IMR-90 (cell line): ENCODE measurements around the gene PRKN. TPM values are rescaled to one million over a fixed set of nuclear protein-coding genes. Genes with fewer than 3 reads are reported as not detected.

Source experiments
- ATAC-seq: fragments of 200-7000 bp; cut with Tn5 transposase; 2 replicates; pipeline ENCODE4 v1.9.1; 2020; ENCODE audit warnings: low read depth, mild to moderate bottlenecking, moderate library complexity
- BruUV-seq: library from RNA; stranded (reverse); fragments of 400-500 nt; replicated peaks from 2 replicates; lab custom pipeline; 2021; lab: Mats Ljungman, UMichigan
- CTCF ChIA-PET: fragments of 300-600 bp; formaldehyde crosslinking; extraction: SDS; loops from one replicate; lab custom pipeline; 2021; ENCODE audit warnings: antibody characterized with exemption; lab: Yijun Ruan, JAX
- POLR2A ChIA-PET: fragments of 300-600 bp; sonication (Branson Sonifier 250); formaldehyde crosslinking; loops from one replicate; lab custom pipeline; 2022; ENCODE audit warnings: antibody characterized with exemption; ENCODE audit not compliant: unreplicated experiment; lab: Charles Lee
- DNase-seq: peaks from one replicate; pipeline ENCODE4 v3.0.0; 2013
- H2AFZ ChIP-seq: replicated peaks from 2 replicates; pipeline ENCODE3; 2013; ENCODE audit warnings: low read length, mild to moderate bottlenecking; ENCODE audit not compliant: poor library complexity
- H2AK5ac ChIP-seq: 2 replicates; pipeline ENCODE4 v1.6.1; 2013; ENCODE audit warnings: low read depth, low read length, inconsistent platforms
- H2AK9ac ChIP-seq: replicated peaks from 2 replicates; pipeline ENCODE3; 2013; ENCODE audit warnings: mild to moderate bottlenecking, low read depth, low read length, moderate library complexity; ENCODE audit not compliant: poor library complexity
- H2BK120ac ChIP-seq: 2 replicates; pipeline ENCODE4 v1.6.1; 2013; ENCODE audit warnings: low read depth, low read length, inconsistent platforms
- H2BK15ac ChIP-seq: 3 replicates; pipeline ENCODE4 v1.6.1; 2013; ENCODE audit warnings: low read depth, low read length, inconsistent platforms
- H2BK20ac ChIP-seq: 2 replicates; pipeline ENCODE4 v1.6.1; 2013; ENCODE audit warnings: low read depth, mild to moderate bottlenecking, inconsistent platforms, low read length, moderate library complexity
- H2BK5ac ChIP-seq: 2 replicates; pipeline ENCODE4 v1.6.1; 2013; ENCODE audit warnings: mild to moderate bottlenecking, low read depth, low read length, inconsistent platforms; ENCODE audit not compliant: poor library complexity, severe bottlenecking
- H3K14ac ChIP-seq: replicated peaks from 2 replicates; pipeline ENCODE4 v1.6.1; 2013; ENCODE audit warnings: low read depth, low read length, inconsistent platforms
- H3K18ac ChIP-seq: 2 replicates; pipeline ENCODE4 v1.6.1; 2013; ENCODE audit warnings: low read depth, low read length, control low read depth
- H3K23ac ChIP-seq: 2 replicates; pipeline ENCODE4 v1.6.1; 2013; ENCODE audit warnings: low read depth, low read length, inconsistent platforms
- H3K27ac ChIP-seq: 2 replicates; pipeline ENCODE4 v1.5.1; 2013; ENCODE audit warnings: mild to moderate bottlenecking, control low read depth, low read length; ENCODE audit not compliant: insufficient read depth
- H3K27me3 ChIP-seq: 2 replicates; pipeline ENCODE4 v1.6.1; 2013; ENCODE audit warnings: low read length; ENCODE audit not compliant: control insufficient read depth, insufficient read depth
- H3K36me3 ChIP-seq: 2 replicates; pipeline ENCODE4 v1.6.1; 2013; ENCODE audit warnings: low read length, mixed read lengths; ENCODE audit not compliant: control insufficient read depth, insufficient read depth
- H3K4ac ChIP-seq: 2 replicates; pipeline ENCODE4 v1.6.1; 2013; ENCODE audit warnings: low read depth, low read length, inconsistent platforms
- H3K4me1 ChIP-seq: 2 replicates; pipeline ENCODE4 v1.6.1; 2013; ENCODE audit warnings: low read length, mixed read lengths; ENCODE audit not compliant: control insufficient read depth, insufficient read depth
- H3K4me2 ChIP-seq: 2 replicates; pipeline ENCODE4 v1.6.1; 2013; ENCODE audit warnings: low read depth, mild to moderate bottlenecking, control low read depth, low read length, moderate library complexity
- H3K4me3 ChIP-seq: 2 replicates; pipeline ENCODE4 v1.5.1; 2013; ENCODE audit warnings: low read depth, mild to moderate bottlenecking, control low read depth, low read length, moderate library complexity; ENCODE audit not compliant: insufficient read depth
- H3K56ac ChIP-seq: 2 replicates; pipeline ENCODE4 v1.6.1; 2013; ENCODE audit warnings: low read length, inconsistent platforms; ENCODE audit not compliant: insufficient read depth; ENCODE audit errors: extremely low read depth
- H3K79me1 ChIP-seq, 2 experiments: 2 replicates each; pipeline ENCODE4 v1.6.1; 2013; ENCODE audit warnings: low read length in 2 of 2, inconsistent platforms in 1 of 2, low read depth in 1 of 2
- H3K9ac ChIP-seq: 2 replicates; pipeline ENCODE4 v1.6.1; 2013; ENCODE audit warnings: low read depth, low read length, control low read depth
- H3K9me1 ChIP-seq: 2 replicates; pipeline ENCODE4 v1.6.1; 2013; ENCODE audit warnings: low read length, inconsistent platforms; ENCODE audit not compliant: insufficient read depth
- H3K9me3 ChIP-seq: 2 replicates; pipeline ENCODE4 v1.6.1; 2013; ENCODE audit warnings: low read length; ENCODE audit not compliant: control insufficient read depth, insufficient read depth
- H4K20me1 ChIP-seq: 2 replicates; pipeline ENCODE4 v1.6.1; 2013; ENCODE audit warnings: low read length, inconsistent platforms; ENCODE audit not compliant: insufficient read depth
- H4K5ac ChIP-seq: 2 replicates; pipeline ENCODE4 v1.6.1; 2013; ENCODE audit warnings: mild to moderate bottlenecking, low read depth, low read length, control low read depth
- H4K8ac ChIP-seq, 2 experiments: 2 replicates each; pipeline ENCODE4 v1.6.1; 2013; ENCODE audit warnings: low read depth in 2 of 2, low read length in 2 of 2, control low read depth in 1 of 2, inconsistent platforms in 1 of 2
- H4K91ac ChIP-seq: 2 replicates; pipeline ENCODE4 v1.6.1; 2013; ENCODE audit warnings: low read depth, low read length, inconsistent platforms; ENCODE audit not compliant: insufficient read depth
- BHLHE40 ChIP-seq: fragments of 150-350 bp; IDR thresholded peaks from 2 replicates; pipeline ENCODE4 v1.6.1; 2016; ENCODE audit warnings: mild to moderate bottlenecking, low read depth, low read length
- CEBPB ChIP-seq: IDR thresholded peaks from 2 replicates; pipeline ENCODE4 v1.6.1; 2012; ENCODE audit warnings: low read depth, low read length, improper control_type of control experiment
- CHD1 ChIP-seq: IDR thresholded peaks from 2 replicates; pipeline ENCODE4 v1.6.1; 2012; ENCODE audit warnings: low read depth, low read length, improper control_type of control experiment
- ELK1 ChIP-seq: fragments of 150-350 bp; IDR thresholded peaks from 2 replicates; pipeline ENCODE4 v1.6.1; 2016; ENCODE audit warnings: low read depth, mild to moderate bottlenecking, low read length, moderate library complexity, borderline replicate concordance
- FOS ChIP-seq: fragments of 150-350 bp; IDR thresholded peaks from 2 replicates; pipeline ENCODE4 v1.6.1; 2016; ENCODE audit warnings: low read depth, low read length
- MAFK ChIP-seq: IDR thresholded peaks from 2 replicates; pipeline ENCODE4 v1.6.1; 2012; ENCODE audit warnings: low read depth, low read length, improper control_type of control experiment
- MAZ ChIP-seq: IDR thresholded peaks from 2 replicates; pipeline ENCODE4 v1.6.1; 2012; ENCODE audit warnings: low read depth, mild to moderate bottlenecking, low read length, improper control_type of control experiment, moderate library complexity, borderline replicate concordance
- MXI1 ChIP-seq: IDR thresholded peaks from 2 replicates; pipeline ENCODE4 v1.6.1; 2012; ENCODE audit warnings: low read depth, mild to moderate bottlenecking, low read length, moderate library complexity, borderline replicate concordance
- NFE2L2 ChIP-seq: fragments of 150-350 bp; IDR thresholded peaks from 2 replicates; pipeline ENCODE4 v1.6.1; 2016; ENCODE audit warnings: low read depth, mild to moderate bottlenecking, low read length
- POLR2A ChIP-seq: IDR thresholded peaks from 2 replicates; pipeline ENCODE4 v1.6.1; 2012; ENCODE audit warnings: mild to moderate bottlenecking, low read depth, low read length
- RAD21 ChIP-seq: IDR thresholded peaks from 2 replicates; pipeline ENCODE4 v1.6.1; 2012; ENCODE audit warnings: low read length, improper control_type of control experiment
- RCOR1 ChIP-seq: IDR thresholded peaks from 2 replicates; pipeline ENCODE4 v1.6.1; 2012; ENCODE audit warnings: mild to moderate bottlenecking, low read length, improper control_type of control experiment; ENCODE audit not compliant: insufficient replicate concordance
- RFX5 ChIP-seq: IDR thresholded peaks from 2 replicates; pipeline ENCODE4 v1.8.0; 2012; ENCODE audit warnings: low read depth, mild to moderate bottlenecking, low read length, moderate library complexity
- SMC3 ChIP-seq: fragments of 150-350 bp; IDR thresholded peaks from 2 replicates; pipeline ENCODE4 v1.6.1; 2016; ENCODE audit warnings: low read depth, mild to moderate bottlenecking, antibody characterized with exemption, low read length, moderate library complexity
- USF2 ChIP-seq: fragments of 150-350 bp; IDR thresholded peaks from 2 replicates; pipeline ENCODE4 v1.6.1; 2017; ENCODE audit warnings: mild to moderate bottlenecking, antibody characterized with exemption, low read length, low read depth
- WGBS, 2 experiments: methylation state at CpG; one replicate each; pipeline versions ENCODE4 v1.1.5 to v1.1.7; 2013; ENCODE audit warnings: missing lambda C conversion rate in 2 of 2; ENCODE audit not compliant: insufficient read length in 1 of 2; ENCODE audit errors: extremely low coverage in 2 of 2; 5-methylcytosine and 5-hydroxymethylcytosine counted together
- dilution Hi-C: fragments of 300-500 bp; cut with HindIII; formaldehyde crosslinking; loops from one replicate; pipeline ENCODE4 v1.14.3; 2018; ENCODE audit warnings: low sequenced_read_pairs; ENCODE audit not compliant: unreplicated experiment
- in situ Hi-C: fragments of 300-500 bp; cut with MboI; formaldehyde crosslinking; loops from 3 replicates; pipeline ENCODE4 v1.14.3; 2019; ENCODE audit warnings: low sequenced_read_pairs, inconsistent platforms, mixed read lengths
- intact Hi-C: fragments of 100-400 bp; cut with micrococcal nuclease; formaldehyde crosslinking; loops from 2 replicates; pipeline ENCODE4 v1.10.0; 2022
- polyA plus RNA-seq, 3 experiments: library from polyadenylated mRNA; depleted of rRNA; stranded (reverse); fragments of >200 nt; gene quantifications; 2 replicates each; pipeline ENCODE4 v1.2.3, GENCODE V29; 2012; ENCODE audit warnings: low replicate concordance in 1 of 3
- total RNA-seq: library from RNA; depleted of rRNA; stranded (reverse); fragments of >200 nt; gene quantifications from 2 replicates; pipeline ENCODE4 v1.2.3, GENCODE V29; 2012

The PRKN gene
- total and polyA plus RNA-seq, 2 of the 4 experiments (the other 2 are of a cell fraction) = 0.15 to 0.18 TPM

GRCh38 chr6:161963181-161963580 lies 764.4 kb downstream of the PRKN start:
- Histone ChIP-seq H3K27ac (no peak overlapping the region), H4K8ac (no peak overlapping the region), H2AFZ (no peak overlapping the region), H2BK15ac (no peak overlapping the region), H3K14ac (no peak overlapping the region), H3K36me3 (no peaks in the 10 kb centered on the region), H3K56ac (no peak overlapping the region), H2BK5ac (no peak overlapping the region), H2BK20ac (no peak overlapping the region), H3K79me1 (no peaks in the 10 kb centered on the region), H3K9me3 (peaks cover 12% of the 10 kb centered on the region), H3K4me1 (no peaks in the 10 kb centered on the region), H3K18ac (no peak overlapping the region), H3K4me2 (no peak overlapping the region), H2AK5ac (no peak overlapping the region), H4K91ac (no peak overlapping the region), H3K9ac (no peak overlapping the region), H3K23ac (no peak overlapping the region), H4K20me1 (no peaks in the 10 kb centered on the region), H3K9me1 (no peaks in the 10 kb centered on the region), H4K5ac (no peak overlapping the region), H3K4me3 (no peak overlapping the region), H3K27me3 (no peaks in the 10 kb centered on the region), H2BK120ac (no peak overlapping the region), H3K4ac (no peak overlapping the region), H2AK9ac (no peak overlapping the region)
- ATAC-seq (no peak), DNase-seq (no peak)
- in situ Hi-C loops = no loop called here
- no peak for TF ChIP-seq ELK1
- no peak for TF ChIP-seq BHLHE40
- no peak for TF ChIP-seq MAFK
- TF ChIP-seq CHD1 = no peak
- TF ChIP-seq FOS = no peak
- no peak for TF ChIP-seq MAZ
- TF ChIP-seq RFX5 = no peak
- TF ChIP-seq USF2 = no peak
- no peak for TF ChIP-seq CEBPB
- TF ChIP-seq RCOR1 = no peak
- no peak for TF ChIP-seq MXI1
- no peak for TF ChIP-seq NFE2L2
- TF ChIP-seq POLR2A = no peak
- TF ChIP-seq SMC3 = no peak
- TF ChIP-seq RAD21 = no peak
- dilution Hi-C loops = no loop called here
- ChIA-PET POLR2A (no interaction called here), CTCF (no interaction called here)
- intact Hi-C loops = no loop called here
- no TSS peak for BruUV-seq
- WGBS, 2 experiments = no CpG with 5 or more reads among the region's 8 CpGs
